Stimulated activated naive CD4-positive, alpha-beta T cell treated with Interleukin-2 at 50 U/mL for 16 hours (primary cell): Measurements from ENCODE around the gene CRADD.
"Not testable (repeated sequence)": the region's sequence is repeated elsewhere in the genome, so short reads cannot be mapped to it uniquely, and the experiment has no call there.

Source experiments
- DNase-seq: peaks from one replicate; lab custom pipeline; 2025; lab: John Stamatoyannopoulos, UW

The CRADD gene

DNA sequence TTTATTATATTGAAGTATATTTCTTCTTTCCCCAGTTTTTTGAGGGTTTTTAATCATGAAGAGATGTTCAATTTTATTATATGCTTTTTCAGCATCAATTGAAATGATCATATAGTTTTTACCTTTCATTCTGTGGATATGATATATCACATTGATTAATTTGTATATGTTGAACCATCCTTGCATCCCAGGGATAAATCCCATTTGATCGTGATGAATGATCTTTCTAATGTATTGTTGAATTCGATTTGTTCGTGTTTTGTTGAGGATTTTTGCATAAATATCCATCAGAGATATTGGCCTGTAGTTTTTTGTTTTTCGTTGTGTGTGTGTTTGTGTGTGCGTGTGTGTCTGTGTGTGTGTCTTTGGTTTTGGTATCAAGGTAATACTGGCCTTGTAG is 196.4 kb downstream of the CRADD start:
- no peak for DNase-seq

DNA sequence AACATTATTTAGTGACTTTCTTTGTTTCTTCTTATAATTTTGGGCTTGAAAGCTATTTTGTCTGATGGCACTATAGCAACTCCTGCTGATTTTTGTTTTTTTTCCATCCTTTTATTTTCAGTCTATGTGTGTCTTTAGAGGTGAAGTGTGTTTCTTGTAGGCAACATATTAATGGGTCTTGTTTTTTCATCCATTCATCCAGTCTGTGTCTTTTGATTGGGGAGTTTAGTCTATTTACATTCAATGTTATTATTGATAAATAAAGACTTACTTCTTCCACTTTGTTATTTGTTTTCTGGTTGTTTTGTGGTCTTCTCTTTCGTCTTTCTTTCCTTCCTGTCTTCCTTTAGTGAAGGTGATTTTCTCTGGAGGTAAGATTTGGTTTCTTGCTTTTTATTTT is 198.0 kb downstream of the CRADD start:
- DNase-seq: no peak

DNA sequence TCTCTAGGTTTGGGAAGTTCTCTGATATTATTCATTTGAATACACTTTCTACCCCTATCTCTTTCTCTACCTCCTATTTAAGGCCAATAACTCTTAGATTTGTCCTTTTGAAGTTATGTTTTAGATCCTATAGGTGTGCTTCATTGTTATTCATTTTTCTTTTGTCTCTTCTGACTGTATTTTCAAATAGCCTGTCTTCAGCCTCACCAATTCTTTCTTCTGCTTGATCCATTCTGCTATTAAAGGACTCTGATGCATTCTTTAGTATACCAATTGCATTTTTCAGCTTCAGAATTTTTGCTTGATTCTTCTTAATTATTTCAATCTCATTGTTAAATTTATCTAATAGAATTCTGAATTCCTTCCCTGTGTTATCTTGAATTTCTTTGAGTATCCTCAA is 199.2 kb downstream of the CRADD start:
- no peak for DNase-seq

DNA sequence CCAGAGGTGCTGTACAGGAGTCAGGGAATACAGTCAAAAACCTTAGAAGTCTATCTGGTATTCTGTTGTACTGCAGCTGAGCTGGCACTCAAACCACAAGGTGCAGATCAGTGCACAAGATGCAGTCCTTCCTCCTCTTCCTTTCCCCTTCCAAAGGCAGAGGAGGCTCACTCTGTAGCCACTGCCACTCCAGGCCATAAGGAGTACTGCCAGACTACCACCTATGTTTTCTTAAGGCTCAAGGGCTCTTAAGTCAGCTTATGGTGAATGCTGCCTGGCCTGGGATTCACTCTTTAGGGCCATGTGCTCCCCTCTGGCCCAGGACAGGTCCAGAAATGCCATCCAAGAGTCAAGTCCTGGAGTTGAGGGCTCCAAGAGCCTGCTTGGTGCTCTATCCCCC is 200.3 kb downstream of the CRADD start:
- no peak for DNase-seq

DNA sequence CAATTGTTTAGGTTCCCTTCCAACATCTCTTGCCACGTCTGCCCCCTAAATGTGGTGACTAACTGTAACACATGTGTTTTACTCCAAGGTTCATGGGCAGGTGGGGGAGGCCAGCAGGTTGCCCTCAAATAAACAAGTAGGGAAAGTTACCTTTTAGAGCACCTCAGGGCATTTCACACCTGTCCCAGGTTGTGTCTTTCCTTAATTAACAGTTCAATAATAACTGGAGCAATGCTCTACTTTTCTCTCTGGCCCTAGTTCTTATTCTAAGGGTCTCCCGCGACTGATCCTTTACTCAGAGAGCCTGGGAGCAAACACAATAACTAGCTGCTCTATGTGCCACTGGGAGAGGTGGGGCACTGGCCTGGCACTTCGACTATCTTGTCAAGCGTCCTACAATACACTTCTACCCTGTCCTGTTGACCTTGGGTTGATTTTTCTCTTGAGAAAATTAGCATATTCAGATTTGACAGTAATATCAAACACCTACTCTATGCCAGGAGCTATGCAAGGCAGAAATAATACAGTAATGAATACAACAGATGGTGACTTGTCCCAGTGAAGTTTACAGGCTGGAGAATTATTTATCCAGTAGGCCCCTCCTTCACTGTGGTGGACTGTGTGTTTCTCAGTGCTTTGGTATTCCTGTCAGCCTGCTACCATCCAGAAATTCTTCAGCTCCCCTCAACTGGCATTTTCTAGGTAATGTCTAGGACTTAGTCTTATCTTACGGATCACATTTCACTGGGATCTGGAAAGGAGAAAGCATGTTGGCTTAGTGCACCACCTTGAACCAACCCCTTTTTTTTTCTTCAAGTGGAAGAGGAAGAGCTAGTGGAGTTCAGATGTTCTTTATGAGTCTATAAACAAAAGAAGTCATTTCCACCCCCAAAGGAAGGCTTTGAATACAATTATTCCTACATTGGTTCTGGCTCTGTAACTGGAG is 202.6 kb downstream of the CRADD start:
- DNase-seq: no peak

DNA sequence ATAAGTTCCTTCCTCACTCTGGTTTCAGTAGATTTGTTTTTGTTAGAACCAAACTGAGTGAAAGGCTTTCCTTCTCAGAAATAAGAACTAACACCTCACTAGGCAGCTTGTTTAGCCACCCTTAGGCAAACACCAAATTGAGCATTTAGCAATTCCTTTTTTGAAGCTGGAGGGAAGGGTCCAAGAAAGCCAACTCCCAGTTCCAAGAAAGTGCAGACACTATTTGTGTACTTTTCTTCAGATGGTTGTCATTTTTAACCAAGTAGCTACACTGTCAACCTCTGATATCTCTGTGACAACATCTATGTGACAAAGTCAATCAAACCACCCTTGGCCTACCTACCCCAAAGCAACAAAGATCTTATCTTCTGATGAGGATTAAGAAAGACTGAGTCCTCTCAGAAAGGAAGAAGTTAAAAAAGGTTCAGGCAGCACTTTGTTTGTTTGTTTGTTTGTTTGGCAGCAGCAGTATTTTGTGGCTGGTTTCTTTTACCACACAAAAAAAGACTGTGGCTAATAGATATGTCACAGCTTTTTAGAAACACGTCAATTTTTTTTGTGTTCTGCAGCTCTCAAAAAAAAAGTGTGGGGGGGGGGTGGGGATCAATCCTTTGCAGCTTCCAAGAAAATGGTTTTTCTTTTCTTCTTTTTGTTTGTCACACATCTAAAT is 203.8 kb downstream of the CRADD start:
- DNase-seq: no peak

DNA sequence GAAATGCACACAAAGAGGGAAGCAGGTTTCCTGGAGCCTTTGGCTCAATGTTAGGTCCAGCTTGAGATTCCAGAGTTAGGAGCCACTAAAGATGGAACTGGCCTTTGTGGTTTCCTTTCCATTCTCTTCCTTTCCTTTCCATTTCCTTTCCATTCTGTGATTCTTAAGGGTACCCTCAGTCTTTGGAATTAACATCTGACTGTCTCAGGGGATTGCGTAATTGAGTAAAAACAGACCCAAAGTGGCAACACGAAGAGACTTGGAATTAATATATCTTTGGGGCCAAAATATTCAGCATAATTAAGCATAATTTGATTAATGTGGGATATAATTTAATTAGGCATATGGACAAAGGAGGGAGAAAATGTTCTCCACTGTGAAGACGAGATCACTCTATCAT is 205.6 kb downstream of the CRADD start:
- DNase-seq: no peak

DNA sequence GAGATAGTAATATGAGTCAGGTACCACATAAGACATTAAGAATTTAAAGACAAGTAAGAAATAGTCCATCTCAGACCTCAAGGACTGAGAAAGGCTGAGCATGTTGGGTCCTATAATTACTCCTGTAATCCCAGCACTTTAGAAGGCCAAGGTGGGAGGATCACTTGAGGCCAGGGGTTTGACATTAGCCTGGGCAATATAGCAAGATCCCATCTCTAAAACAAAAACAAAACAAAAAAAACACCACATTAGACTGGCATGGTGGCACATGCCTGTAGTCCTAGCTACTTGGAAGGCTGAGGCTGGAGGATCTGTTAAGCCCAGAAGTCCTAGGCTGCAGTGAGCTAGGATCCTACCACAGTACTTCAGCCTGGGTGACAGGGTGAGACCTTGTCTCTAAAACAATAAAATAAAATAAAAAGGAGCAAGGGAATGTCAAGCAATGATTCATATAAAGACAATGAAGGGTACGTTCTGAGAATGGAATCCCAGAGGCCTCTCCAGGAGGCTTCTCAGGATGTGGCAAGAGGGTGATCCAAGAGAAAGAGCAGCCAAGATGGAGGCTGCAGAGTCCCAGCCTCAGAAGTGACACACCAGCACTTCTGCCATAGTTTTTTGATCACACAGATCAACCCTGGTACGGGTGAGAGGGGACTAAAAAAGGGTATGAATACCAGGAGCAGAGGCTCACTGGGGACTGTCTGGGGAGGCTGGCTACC is 206.4 kb downstream of the CRADD start:
- no peak for DNase-seq

DNA sequence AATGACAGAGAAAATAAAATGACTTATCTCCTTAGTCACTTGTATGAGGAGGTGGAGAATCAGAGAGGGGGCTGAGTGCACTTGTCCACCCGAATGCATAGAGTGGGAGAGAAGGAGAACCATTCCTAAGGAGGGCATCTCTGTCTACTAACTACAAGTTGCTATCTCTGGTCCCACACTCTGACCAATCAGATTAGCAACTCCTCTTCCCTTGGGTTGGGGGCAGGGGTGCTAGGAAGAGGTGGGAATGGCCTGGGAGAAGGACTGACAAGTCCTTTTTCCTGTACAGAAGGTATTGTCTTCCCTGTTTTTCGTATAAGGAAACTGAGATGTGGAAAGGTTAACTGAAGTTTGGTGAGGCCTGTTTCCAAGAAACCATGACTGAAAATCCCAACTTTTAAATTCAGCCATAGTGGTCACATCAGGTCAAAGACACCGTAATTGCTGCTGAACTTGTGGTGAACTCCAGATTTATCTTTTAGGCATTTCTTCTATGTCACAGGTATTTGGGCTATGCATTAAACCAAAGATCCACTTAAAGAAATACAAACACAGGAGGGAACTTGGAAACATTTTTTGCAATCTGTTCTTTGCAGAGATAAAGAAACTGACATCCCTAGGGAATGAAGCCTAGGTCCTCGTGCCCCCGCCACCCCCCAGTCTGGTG is 207.8 kb downstream of the CRADD start:
- no peak for DNase-seq

DNA sequence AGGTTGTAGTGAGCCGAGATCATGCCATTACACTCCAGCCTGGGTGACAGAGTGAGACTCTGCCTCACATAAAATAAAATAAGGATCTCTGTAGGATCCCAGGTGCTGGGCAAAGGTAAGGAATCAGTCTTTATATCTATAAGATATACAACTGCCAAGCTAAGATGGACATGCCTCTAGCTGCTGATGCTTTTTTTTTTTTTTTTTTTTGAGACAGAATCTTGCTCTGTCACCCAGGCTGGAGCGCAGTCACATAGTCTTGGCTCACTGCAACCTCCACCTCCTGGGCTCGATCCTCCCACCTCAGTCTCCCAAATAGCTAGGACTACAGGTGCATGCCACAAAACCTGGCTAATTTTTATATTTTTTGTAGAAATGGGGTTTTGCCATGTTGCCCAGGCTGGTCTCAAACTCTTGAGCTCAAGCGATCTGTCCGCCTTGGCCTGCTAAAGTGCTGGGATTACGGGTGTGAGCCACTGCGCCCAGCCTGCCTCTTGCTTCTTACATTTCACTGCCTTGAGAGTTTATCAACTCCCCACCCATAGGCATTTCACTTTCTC is 208.9 kb downstream of the CRADD start:
- DNase-seq: not testable (repeated sequence)

DNA sequence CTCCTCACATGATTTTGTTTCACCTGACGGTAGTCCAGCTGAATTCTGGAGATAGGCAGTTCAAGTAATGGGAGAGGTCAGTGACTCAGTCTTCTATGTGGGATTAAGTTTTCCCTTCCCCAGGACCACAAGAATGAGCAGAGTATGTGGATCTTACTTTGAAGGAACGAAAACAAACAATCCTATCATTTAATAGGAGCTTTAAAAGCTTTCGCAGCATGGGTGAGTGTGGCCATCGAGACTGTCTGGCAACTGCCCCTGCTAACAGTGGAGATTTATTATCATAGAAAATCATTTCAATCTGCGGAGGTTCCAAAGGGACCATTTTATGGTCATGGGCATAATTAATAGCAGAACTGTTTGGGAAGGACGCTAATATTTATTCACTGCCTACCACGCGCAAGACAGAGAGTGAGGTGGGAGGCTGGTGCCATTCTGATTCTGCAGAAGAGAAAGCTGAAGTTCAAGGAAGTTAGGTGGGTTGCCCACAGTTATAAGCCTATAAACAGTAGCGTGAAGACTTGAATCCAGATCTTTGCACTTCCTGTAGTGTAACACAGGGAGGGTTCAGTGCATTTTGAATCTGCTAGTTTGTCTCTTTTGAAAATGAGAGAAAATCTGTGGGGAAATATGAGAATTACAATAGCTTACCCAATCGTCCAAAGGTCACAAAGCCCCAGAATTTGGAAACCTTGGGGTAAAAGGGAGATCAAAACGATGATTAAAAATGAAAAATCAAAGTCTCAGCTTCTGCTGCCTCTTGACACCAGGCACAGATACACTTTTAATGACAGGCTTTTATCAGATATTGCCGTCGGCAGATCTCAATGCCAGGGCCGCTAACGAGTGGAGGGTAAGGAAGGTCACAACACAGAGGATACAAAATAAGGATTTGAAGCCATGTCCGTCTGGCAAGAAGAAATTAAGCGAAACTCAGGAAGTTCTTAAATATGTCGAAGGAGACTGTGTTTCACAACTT is 209.6 kb downstream of the CRADD start:
- no peak for DNase-seq

DNA sequence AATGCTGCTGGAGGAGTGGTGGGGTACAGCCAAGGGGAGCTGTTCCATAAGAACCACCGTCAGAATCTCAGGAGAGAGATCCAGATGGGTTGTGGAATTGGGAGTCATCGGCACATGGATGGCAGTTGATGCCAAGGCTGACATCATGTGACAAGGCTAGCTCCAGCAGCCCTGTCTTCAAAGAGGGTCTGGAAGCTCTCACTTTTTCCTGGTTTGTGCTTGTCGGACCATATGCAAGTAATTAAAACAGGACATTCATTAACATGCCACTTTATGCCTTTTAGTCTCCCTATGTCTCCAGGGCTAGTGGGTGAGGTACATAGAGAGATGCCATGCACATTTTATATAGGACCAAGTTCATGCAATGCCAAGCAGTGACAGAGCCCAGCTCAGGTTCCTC is 211.8 kb downstream of the CRADD start:
- DNase-seq: no peak

DNA sequence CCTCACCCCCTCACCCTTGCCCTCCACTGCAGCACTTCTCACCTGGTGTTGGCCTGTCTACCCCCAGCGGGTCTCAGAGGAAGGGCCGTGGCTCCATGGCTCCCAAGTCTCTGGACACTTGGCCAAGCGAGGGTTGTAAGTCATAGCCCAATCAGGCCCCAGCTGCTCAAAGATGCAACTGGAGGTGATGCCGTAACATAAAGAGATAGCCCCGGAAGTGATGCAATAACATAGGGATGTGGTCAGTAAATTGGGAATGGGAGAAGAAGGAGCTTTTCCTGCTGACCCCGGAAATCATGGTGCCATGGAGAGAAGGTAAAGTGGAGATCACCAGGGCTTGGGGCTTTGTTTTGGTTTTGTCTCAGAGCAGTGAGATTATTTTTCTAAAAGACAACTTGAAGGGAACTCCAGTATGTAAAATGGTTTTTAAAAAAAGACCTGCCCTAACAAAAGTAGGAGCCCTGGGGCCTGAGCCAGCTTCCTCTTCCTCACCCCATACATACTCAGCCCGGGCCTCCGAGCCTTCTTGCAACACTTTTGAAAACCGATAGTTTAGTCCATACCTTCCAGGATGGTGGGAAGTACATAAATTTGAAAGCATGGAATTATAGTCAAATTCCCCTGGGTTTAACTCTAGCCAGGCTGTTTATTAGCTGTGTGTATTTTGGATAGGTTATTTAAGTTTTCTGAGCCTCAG is 212.5 kb downstream of the CRADD start:
- no peak for DNase-seq

DNA sequence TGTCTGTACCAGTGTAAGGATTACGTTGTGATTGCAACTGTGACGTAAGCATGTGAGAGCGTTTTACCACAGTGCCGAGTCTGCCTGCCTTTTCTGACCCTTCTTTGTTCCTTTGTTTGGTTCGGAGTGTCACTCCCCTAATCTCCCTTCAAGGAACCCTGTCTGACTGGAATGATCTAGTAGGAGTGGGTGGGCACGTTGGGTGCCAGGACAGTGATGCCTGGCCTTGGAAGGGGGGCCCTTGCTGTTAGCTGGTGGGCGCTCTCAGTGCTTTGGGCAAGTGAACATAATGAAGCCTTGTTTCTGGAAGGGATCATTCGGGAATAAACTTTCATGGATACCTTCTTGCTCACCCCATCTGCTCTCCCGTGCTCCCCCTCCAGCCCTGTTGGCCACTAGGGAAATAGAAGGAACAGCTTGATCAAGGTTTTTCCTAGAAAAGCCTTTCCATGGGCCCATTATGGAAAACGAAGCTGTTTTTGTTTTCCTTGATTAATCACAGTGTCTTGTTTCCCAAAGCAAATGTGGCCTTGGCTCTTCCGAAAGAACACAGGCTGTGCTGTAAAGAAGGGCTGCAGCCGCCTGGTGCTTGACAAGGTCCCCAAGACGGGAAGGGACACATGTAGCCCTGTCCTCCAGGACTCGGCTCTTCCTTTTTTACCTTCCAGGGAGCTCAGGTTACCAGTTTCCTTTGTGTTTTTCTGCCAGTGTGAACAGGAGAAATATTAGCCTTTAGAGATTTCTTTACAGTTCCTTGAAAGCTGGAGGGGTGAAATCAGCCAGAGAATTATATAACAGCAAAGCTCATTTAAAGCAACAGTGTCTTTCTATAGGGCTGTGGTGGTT is 215.5 kb downstream of the CRADD start:
- DNase-seq: no peak

DNA sequence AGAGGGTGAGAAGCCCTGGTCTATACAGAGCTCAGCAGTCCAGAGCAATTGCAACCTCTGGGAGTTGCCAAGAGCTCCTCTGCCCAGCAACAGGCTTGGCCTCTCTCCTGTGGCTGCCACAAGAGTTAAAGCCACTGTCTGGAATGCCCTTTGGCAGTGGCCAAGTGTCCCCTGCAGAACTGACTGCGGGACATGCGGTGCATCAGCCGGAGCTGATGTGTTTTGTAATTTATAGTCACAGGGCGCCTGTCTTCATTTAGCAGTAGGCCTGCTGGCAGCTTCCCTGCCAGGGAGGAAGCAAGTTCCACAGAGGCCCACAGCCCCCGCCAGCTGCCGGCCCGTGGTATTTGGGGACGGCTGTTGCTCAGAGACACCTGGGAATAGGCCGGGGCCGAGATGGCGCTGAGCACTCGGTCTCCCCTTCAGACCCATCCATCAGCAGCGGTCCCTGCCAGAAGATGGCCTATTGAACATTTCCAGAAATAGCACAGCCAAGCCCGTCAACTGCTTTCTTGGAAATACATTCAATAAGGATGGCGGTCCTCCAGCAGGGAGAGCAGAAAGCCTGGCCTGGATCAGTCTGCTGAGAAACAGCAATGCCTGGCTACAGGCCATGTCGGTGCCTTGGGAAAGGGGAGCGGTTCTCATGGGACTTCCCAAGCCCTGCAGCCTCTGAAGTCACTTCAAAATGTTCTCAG is 217.4 kb downstream of the CRADD start:
- DNase-seq: no peak

DNA sequence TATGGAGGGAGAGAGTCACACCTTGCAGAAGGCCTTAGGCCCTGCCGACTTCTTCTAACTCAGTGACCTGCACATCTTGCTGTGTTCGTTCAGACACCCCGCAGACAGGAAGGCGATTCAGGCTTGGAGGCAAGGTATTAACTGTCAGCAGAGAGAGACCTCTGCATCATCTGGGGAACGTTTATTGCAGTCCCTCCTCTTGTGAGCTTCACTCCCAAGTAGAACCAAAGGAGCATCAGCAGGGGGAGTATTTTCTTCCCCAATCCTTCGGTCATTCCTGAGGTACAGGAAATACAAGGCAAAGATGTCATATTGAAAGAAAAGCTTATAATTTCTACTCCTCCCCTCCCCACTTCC is 217.9 kb downstream of the CRADD start:
- no peak for DNase-seq

DNA sequence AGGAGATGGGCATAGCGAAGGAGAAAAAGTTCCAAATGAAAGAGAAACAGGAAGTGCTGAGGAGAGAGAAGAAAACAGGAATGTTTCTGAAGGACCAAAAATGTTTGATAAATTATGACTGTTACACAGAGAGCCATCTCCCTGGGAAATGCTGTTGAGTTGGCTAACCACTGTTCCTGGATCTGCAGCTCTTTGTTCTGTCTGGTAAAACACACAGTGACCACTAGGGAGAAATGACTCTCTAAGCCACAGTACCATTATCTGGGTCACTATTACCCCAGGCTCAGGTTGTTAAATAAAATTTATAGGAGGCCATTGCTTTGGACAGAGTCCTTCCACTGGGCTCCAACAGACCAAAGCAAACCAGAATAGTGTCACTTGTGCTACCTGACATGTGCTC is 219.3 kb downstream of the CRADD start:
- no peak for DNase-seq

DNA sequence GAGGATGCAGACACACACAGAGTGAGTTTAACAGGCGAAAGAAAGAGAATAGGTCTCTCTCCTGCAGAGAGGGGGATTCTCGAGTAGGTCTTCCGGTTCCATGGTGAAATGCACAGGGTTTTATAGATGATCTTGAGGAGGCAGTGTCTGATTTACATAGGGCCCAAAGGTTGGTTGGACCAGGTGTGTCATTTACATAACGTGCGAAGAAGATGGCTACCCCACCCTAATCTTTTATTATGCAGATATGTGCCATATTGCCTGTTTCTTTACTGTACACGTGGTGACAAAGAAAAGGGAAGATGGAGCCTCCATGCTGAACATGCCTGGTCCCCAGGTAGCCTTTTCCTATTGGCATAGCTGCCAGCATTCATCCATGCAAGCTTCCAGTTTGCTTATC is 219.8 kb downstream of the CRADD start:
- DNase-seq: no peak

DNA sequence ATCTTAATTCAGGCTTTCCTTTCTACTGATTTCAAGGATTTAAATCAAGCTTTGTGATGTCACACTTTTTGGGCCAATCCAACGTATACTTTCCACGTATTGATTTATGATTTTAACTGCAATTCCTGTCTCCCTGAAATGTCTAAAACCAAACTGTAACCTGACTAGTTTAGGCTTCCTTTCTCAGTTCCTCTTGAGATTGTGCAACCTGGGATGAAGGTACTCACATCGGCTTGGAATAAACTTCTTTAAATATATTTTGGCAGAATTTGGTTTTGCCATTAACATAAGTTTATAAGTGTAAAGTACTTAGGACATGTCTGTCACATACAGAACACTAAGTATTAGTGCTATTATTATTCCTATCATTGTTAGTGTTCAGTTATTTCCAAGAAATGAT is 224.6 kb downstream of the CRADD start:
- no peak for DNase-seq
